Astrocyte (in vitro differentiated cells and primary cell): ENCODE measurements around the gene TENM3. TPM values are rescaled to one million over a fixed set of nuclear protein-coding genes. Genes with fewer than 3 reads are reported as not detected.
A peak's percentile ranks its signal among the peaks of the same experiment; 100 is the strongest.

Source experiments
- DNase-seq: peaks from one replicate; pipeline ENCODE4 v3.0.0-alpha.2; 2010; ENCODE audit warnings: low read depth
- FAIRE-seq: peaks from 2 replicates; lab custom pipeline; 2011; peaks lifted over from hg19 to GRCh38; lab: Jason Lieb, UNC
- H2AFZ ChIP-seq: 2 replicates; pipeline ENCODE4 v1.6.0; 2012; ENCODE audit warnings: low read depth, low read length, inconsistent platforms
- H3K27ac ChIP-seq: 2 replicates; pipeline ENCODE4 v1.5.1; 2011; ENCODE audit warnings: low read depth, low read length, inconsistent platforms
- H3K27me3 ChIP-seq: 2 replicates; pipeline ENCODE4 v1.6.0; 2011; ENCODE audit warnings: low read length, inconsistent platforms; ENCODE audit not compliant: insufficient read depth
- H3K36me3 ChIP-seq: 2 replicates; pipeline ENCODE4 v1.5.1; 2011; ENCODE audit warnings: low read length, inconsistent platforms; ENCODE audit not compliant: insufficient read depth
- H3K4me1 ChIP-seq: 2 replicates; pipeline ENCODE4 v1.5.1; 2011; ENCODE audit warnings: low read length, inconsistent platforms; ENCODE audit not compliant: insufficient read depth
- H3K4me2 ChIP-seq: 2 replicates; pipeline ENCODE4 v1.6.0; 2012; ENCODE audit warnings: low read length, inconsistent platforms
- H3K4me3 ChIP-seq: 2 replicates; pipeline ENCODE4 v1.5.1; 2011; ENCODE audit warnings: low read depth, mild to moderate bottlenecking, low read length, inconsistent platforms; ENCODE audit not compliant: insufficient read depth
- H3K79me2 ChIP-seq: 2 replicates; pipeline ENCODE4 v1.6.0; 2012; ENCODE audit warnings: mild to moderate bottlenecking, low read length, inconsistent platforms; ENCODE audit not compliant: insufficient read depth
- H3K9ac ChIP-seq: 2 replicates; pipeline ENCODE4 v1.6.0; 2012; ENCODE audit warnings: mild to moderate bottlenecking, low read length, inconsistent platforms
- H3K9me3 ChIP-seq: 2 replicates; pipeline ENCODE4 v1.5.1; 2012; ENCODE audit warnings: low read depth, mild to moderate bottlenecking, low read length, inconsistent platforms; ENCODE audit not compliant: insufficient read depth
- H4K20me1 ChIP-seq: 2 replicates; pipeline ENCODE4 v1.6.0; 2012; ENCODE audit warnings: low read length, inconsistent platforms; ENCODE audit not compliant: insufficient read depth
- H3K27ac Mint-ChIP-seq: one replicate; pipeline ENCODE4 v1.8.0; 2021; ENCODE audit warnings: mild to moderate bottlenecking, mixed read lengths; ENCODE audit not compliant: unreplicated experiment
- H3K27me3 Mint-ChIP-seq: one replicate; pipeline ENCODE4 v1.8.0; 2021; ENCODE audit warnings: low read depth, mixed read lengths; ENCODE audit not compliant: unreplicated experiment
- H3K36me3 Mint-ChIP-seq: one replicate; pipeline ENCODE4 v1.8.0; 2021; ENCODE audit warnings: low read depth, mixed read lengths; ENCODE audit not compliant: unreplicated experiment
- H3K4me1 Mint-ChIP-seq: one replicate; pipeline ENCODE4 v1.8.0; 2021; ENCODE audit warnings: low read depth, mixed read lengths; ENCODE audit not compliant: unreplicated experiment
- H3K4me3 Mint-ChIP-seq: one replicate; pipeline ENCODE4 v1.8.0; 2021; ENCODE audit warnings: mild to moderate bottlenecking, moderate library complexity, mixed read lengths; ENCODE audit not compliant: unreplicated experiment
- H3K9me3 Mint-ChIP-seq: one replicate; pipeline ENCODE4 v1.8.0; 2021; ENCODE audit warnings: mild to moderate bottlenecking, mixed read lengths; ENCODE audit not compliant: unreplicated experiment
- EZH2 ChIP-seq: IDR thresholded peaks from 2 replicates; pipeline ENCODE4 v1.6.1; 2012; ENCODE audit warnings: mild to moderate bottlenecking, low read length, inconsistent platforms; ENCODE audit not compliant: insufficient read depth
- total RNA-seq: library from RNA; stranded (reverse); gene quantifications from 2 replicates; pipeline ENCODE4 v1.2.1, GENCODE V29; 2021
- TF ChIP-seq, protein P1 (sequence below): IDR thresholded peaks from 2 replicates; pipeline ENCODE4 v1.5.1; 2011; ENCODE audit warnings: low read depth, mild to moderate bottlenecking, inconsistent platforms, low read length, moderate library complexity; ENCODE audit not compliant: insufficient read depth

TENM3 gene
- total RNA-seq, 1 donor from 2014 or later: 127 TPM

DNA sequence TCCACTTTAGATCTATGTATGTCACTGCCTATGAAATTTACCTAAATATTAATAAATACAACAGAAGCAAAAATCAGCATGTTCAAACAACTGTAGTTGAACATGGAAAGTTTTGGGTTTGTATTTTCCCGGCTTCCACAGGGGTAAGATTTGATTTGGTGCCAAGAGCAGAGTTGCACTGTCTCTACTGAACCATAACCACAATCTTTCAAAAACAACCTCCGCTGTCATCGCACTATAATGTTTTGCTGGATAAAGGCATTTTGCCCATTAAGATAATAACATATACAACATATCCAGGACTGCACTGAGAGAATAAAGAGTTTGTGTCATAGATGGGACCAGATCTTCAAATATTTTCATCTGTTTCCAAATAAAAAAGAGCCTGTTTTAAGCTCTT lies 94.9 kb downstream of the TENM3 start:
- H3K27ac Mint-ChIP-seq: no peak overlapping the region
- H3K4me2 ChIP-seq: no peak overlapping the region

DNA sequence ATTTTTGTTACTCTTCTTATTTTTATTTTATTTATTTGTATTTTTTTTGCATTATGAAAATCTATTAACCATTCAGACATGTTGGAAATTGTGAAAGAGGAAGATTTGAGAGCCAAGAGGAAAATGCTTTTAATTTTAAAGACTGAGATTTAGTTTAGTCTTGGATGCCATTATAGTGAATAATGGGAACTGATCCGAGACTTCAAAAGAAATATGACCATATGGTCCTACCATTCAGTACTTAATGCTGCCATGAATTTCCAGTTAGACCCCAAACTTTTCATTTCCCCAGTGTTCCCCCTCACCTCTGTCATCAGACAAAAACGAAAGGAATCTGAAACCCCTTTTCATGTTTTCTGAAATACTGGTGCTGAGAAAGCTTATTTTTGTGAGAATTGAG lies 95.5 kb downstream of the TENM3 start:
- Mint-ChIP-seq H3K4me1 (peaks cover 2% of the 10 kb centered on the region), H3K9me3 (peaks cover 4% of the 10 kb centered on the region), H3K27ac (no peak overlapping the region), H3K27me3 (no peaks in the 10 kb centered on the region), H3K36me3 (peaks cover 7% of the 10 kb centered on the region), H3K4me3 (no peak overlapping the region)
- H3K4me3 ChIP-seq: no peak overlapping the region
- TF ChIP-seq, protein P1, sequence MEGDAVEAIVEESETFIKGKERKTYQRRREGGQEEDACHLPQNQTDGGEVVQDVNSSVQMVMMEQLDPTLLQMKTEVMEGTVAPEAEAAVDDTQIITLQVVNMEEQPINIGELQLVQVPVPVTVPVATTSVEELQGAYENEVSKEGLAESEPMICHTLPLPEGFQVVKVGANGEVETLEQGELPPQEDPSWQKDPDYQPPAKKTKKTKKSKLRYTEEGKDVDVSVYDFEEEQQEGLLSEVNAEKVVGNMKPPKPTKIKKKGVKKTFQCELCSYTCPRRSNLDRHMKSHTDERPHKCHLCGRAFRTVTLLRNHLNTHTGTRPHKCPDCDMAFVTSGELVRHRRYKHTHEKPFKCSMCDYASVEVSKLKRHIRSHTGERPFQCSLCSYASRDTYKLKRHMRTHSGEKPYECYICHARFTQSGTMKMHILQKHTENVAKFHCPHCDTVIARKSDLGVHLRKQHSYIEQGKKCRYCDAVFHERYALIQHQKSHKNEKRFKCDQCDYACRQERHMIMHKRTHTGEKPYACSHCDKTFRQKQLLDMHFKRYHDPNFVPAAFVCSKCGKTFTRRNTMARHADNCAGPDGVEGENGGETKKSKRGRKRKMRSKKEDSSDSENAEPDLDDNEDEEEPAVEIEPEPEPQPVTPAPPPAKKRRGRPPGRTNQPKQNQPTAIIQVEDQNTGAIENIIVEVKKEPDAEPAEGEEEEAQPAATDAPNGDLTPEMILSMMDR: no peak
- no peak for TF ChIP-seq EZH2
- H3K4me2 ChIP-seq: no peak overlapping the region
- H3K79me2 ChIP-seq: no peaks in the 10 kb centered on the region
- no peaks in the 10 kb centered on the region for H3K36me3 ChIP-seq
- H2AFZ ChIP-seq: no peak overlapping the region
- no peaks in the 10 kb centered on the region for H4K20me1 ChIP-seq
- H3K9ac ChIP-seq: no peak overlapping the region
- DNase-seq (peak; percentile 41), FAIRE-seq (no peak)
- H3K4me1 ChIP-seq: peaks cover 3% of the 10 kb centered on the region
- H3K9me3 ChIP-seq: no peaks in the 10 kb centered on the region
- no peaks in the 10 kb centered on the region for H3K27me3 ChIP-seq
- H3K27ac ChIP-seq: no peak overlapping the region

More for the DNA sequence above, 94.9 kb downstream of the TENM3 start:
- Mint-ChIP-seq H3K4me1 (no peaks in the 10 kb centered on the region), H3K9me3 (peaks cover 4% of the 10 kb centered on the region), H3K27me3 (no peaks in the 10 kb centered on the region), H3K36me3 (peaks cover 7% of the 10 kb centered on the region), H3K4me3 (no peak overlapping the region)
- no peaks in the 10 kb centered on the region for H3K79me2 ChIP-seq
- H3K36me3 ChIP-seq: no peaks in the 10 kb centered on the region
- TF ChIP-seq EZH2: no peak
- TF ChIP-seq, protein P1: no peak
- DNase-seq: peak; percentile 26
- peaks cover 3% of the 10 kb centered on the region for H3K4me1 ChIP-seq
- H3K9ac ChIP-seq: no peak overlapping the region
- H3K4me3 ChIP-seq: no peak overlapping the region
- no peaks in the 10 kb centered on the region for H3K27me3 ChIP-seq
- H3K27ac ChIP-seq: no peak overlapping the region
- no peaks in the 10 kb centered on the region for H4K20me1 ChIP-seq
- H3K9me3 ChIP-seq: no peaks in the 10 kb centered on the region
- peak; percentile 9 for FAIRE-seq
- H2AFZ ChIP-seq: no peak overlapping the region

GRCh38 chr4:182339221-182339641 lies 96.0 kb downstream of the TENM3 start:
- no peak overlapping the region for H3K4me3 Mint-ChIP-seq
- no peak for FAIRE-seq
- Histone ChIP-seq H3K36me3 (no peaks in the 10 kb centered on the region), H3K27me3 (no peaks in the 10 kb centered on the region), H3K9ac (no peak overlapping the region), H3K4me1 (peaks cover 3% of the 10 kb centered on the region), H4K20me1 (no peaks in the 10 kb centered on the region), H2AFZ (no peak overlapping the region), H3K4me3 (no peak overlapping the region), H3K9me3 (no peaks in the 10 kb centered on the region), H3K27ac (no peak overlapping the region), H3K4me2 (no peak overlapping the region), H3K79me2 (no peaks in the 10 kb centered on the region)
- peaks cover 4% of the 10 kb centered on the region for H3K4me1 Mint-ChIP-seq
- DNase-seq: no peak
- no peak overlapping the region for H3K27ac Mint-ChIP-seq
- TF ChIP-seq, protein P1: no peak
- no peak for TF ChIP-seq EZH2
- H3K27me3 Mint-ChIP-seq: no peaks in the 10 kb centered on the region
- peaks cover 4% of the 10 kb centered on the region for H3K9me3 Mint-ChIP-seq
- H3K36me3 Mint-ChIP-seq: peaks cover 7% of the 10 kb centered on the region
